Esophagus squamous epithelium (tissue), 5 donors: ENCODE results near the gene MINK1. TPM values are rescaled to one million over a fixed set of nuclear protein-coding genes. Genes with fewer than 3 reads are reported as not detected.

Source experiments
- DNase-seq: peaks from one replicate; lab custom pipeline; 2025; lab: John Stamatoyannopoulos, UW
- H3K27ac ChIP-seq, 4 donors: fragments of 200-600 bp; sonication (generic); one replicate each; pipeline ENCODE4 v1.5.1; 2016 to 2019; ENCODE audit warnings: mild to moderate bottlenecking in 1 of 4
- H3K27me3 ChIP-seq, 4 donors: fragments of 200-600 bp; sonication (generic); 1 replicate in 3 of 4; 2 replicates in 1 of 4; pipeline versions ENCODE4 v1.5.1 to v1.6.0; 2017 to 2021; ENCODE audit warnings: antibody characterized with exemption in 1 of 4
- H3K36me3 ChIP-seq, 3 donors: fragments of 200-600 bp; sonication (generic); one replicate each; pipeline ENCODE4 v1.5.1; 2016 to 2019
- H3K4me1 ChIP-seq, 3 donors: fragments of 200-600 bp; sonication (generic); one replicate each; pipeline ENCODE4 v1.5.1; 2017 to 2019
- H3K4me3 ChIP-seq, 4 donors: fragments of 200-600 bp; sonication (generic); 1 replicate in 3 of 4; 2 replicates in 1 of 4; pipeline ENCODE4 v1.5.1; 2016 to 2019; ENCODE audit warnings: mild to moderate bottlenecking in 2 of 4, moderate library complexity in 1 of 4
- H3K9me3 ChIP-seq, 3 donors: fragments of 200-600 bp; sonication (generic); one replicate each; pipeline ENCODE4 v1.5.1; 2016 to 2019
- CTCF ChIP-seq, 6 experiments: fragments of 450-650 bp in 4 of 6; fragments of 200-600 bp in 2 of 6; sonication (generic) in 2 of 6; IDR thresholded peaks; one replicate each; pipeline ENCODE4 v1.5.1; 2016 to 2019; ENCODE audit warnings: antibody characterized with exemption in 6 of 6, mild to moderate bottlenecking in 4 of 6, moderate library complexity in 4 of 6
- POLR2A ChIP-seq, 4 donors: fragments of 450-650 bp; IDR thresholded peaks; one replicate each; pipeline ENCODE4 v1.6.1; 2017; ENCODE audit warnings: antibody characterized with exemption in 4 of 4, mild to moderate bottlenecking in 4 of 4, moderate library complexity in 3 of 4
- WGBS, 2 donors: methylation state at CpG; one replicate each; pipeline ENCODE4 v1.1.5; 2018; 5-methylcytosine and 5-hydroxymethylcytosine counted together
- intact Hi-C: fragments of 100-400 bp; cut with DNase I; formaldehyde crosslinking; loops from one replicate; pipeline ENCODE4 v1.15.0; 2022
- total RNA-seq, 4 donors: library from RNA; depleted of rRNA; stranded (reverse); fragments of >200 nt; gene quantifications; one replicate each; pipeline ENCODE4 v1.1.0, GENCODE V29; 2016
- donor health status: DM: yes; HTN: yes; CAD: no.

The MINK1 gene
- total RNA-seq, 4 donors from 2014 or later: 50.1 to 156 (median 117) TPM

GRCh38 chr17:4843321-4844000 lies 10.3 kb downstream of the MINK1 start:
- Histone ChIP-seq H3K9me3 (no peaks in the 10 kb centered on the region), H3K4me1 (peaks cover 9 to 91% (median 28%) of the 10 kb centered on the region in 3 donors), H3K36me3 (peaks cover 0 to 23% (median 0%) of the 10 kb centered on the region in 3 donors), H3K27me3 (no peaks in the 10 kb centered on the region), H3K27ac (peak overlapping the region in 2 of 4 donors; percentile 28 to 33), H3K4me3 (no peak overlapping the region)
- 68 to 78% methylated on average over 9 of the region's 9 CpGs for WGBS, 2 donors
- DNase-seq: no peak
- TF ChIP-seq POLR2A (IDR thresholded peaks at IDR 0.05) (no peak), CTCF (IDR thresholded peaks at IDR 0.05) (no peak)
- intact Hi-C loops: no loop called here

- peaks cover 23 to 91% (median 31%) of the 10 kb centered on the region in 3 donors for H3K4me1 ChIP-seq
These were observed 12.0 kb downstream of the MINK1 start for GRCh38 chr17:4845118-4845517.

DNA sequence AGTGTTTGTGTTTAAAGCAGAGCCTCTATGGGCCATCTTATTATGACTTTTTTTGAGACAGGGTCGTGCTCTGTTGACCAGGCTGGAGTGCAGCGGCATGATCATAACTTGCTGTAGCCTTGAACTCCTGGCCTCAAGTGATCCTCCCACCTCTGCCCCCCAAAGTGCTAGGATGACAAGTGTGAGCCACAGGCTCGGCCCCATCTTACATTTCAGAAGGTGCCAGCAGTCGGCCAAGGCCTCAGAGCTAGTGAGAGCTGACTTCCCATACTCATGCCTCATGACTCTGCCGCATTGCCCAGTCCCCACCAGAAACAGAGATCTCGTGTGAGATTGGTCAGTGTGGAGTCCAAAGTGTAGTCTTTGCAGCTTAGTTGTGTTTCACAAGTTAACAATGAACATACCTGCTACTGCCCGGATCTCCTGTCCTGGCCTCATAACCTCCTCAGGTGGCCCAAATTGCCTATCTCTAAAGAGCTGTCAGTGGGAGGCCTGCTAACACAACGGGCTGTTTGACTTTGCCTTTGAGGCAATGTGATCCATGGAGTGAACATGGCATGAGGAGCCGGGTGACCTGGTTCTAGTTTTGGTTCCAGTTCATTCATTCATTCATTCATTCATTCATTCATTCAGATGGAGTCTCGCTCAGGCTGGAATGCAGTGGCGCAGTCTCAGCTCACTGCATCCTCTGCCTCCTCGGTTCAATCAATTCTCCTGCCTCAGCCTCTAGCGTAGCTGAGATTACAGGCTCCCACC lies 13.7 kb downstream of the MINK1 start:
- no peak for DNase-seq
- H3K4me3 ChIP-seq: no peak overlapping the region
- WGBS, 2 donors: 93 to 94% methylated on average over 10 to 11 of the region's 13 CpGs
- intact Hi-C loops: no loop called here
- no peaks in the 10 kb centered on the region for H3K27me3 ChIP-seq
- H3K4me1 ChIP-seq: peaks cover 34 to 96% (median 34%) of the 10 kb centered on the region in 3 donors
- TF ChIP-seq POLR2A (IDR thresholded peaks at IDR 0.05) (no peak), CTCF (IDR thresholded peaks at IDR 0.05) (no peak)
- no peaks in the 10 kb centered on the region for H3K9me3 ChIP-seq
- peaks cover 0 to 20% (median 0%) of the 10 kb centered on the region in 3 donors for H3K36me3 ChIP-seq
- peak overlapping the region; percentile 3 to 93 (median 87) for H3K27ac ChIP-seq

More at GRCh38 chr17:4845118-4845517, 12.0 kb downstream of the MINK1 start:
- DNase-seq: no peak
- Histone ChIP-seq H3K27me3 (no peaks in the 10 kb centered on the region), H3K36me3 (peaks cover 0 to 20% (median 0%) of the 10 kb centered on the region in 3 donors), H3K9me3 (no peaks in the 10 kb centered on the region), H3K27ac (peak overlapping the region in 2 of 4 donors; percentile 9 to 11), H3K4me3 (no peak overlapping the region)
- WGBS, 2 donors: 69 to 80% methylated on average over 5 of the region's 5 CpGs
- TF ChIP-seq CTCF (IDR thresholded peaks at IDR 0.05) (no peak), POLR2A (IDR thresholded peaks at IDR 0.05) (no peak)
- intact Hi-C loops: no loop called here

DNA sequence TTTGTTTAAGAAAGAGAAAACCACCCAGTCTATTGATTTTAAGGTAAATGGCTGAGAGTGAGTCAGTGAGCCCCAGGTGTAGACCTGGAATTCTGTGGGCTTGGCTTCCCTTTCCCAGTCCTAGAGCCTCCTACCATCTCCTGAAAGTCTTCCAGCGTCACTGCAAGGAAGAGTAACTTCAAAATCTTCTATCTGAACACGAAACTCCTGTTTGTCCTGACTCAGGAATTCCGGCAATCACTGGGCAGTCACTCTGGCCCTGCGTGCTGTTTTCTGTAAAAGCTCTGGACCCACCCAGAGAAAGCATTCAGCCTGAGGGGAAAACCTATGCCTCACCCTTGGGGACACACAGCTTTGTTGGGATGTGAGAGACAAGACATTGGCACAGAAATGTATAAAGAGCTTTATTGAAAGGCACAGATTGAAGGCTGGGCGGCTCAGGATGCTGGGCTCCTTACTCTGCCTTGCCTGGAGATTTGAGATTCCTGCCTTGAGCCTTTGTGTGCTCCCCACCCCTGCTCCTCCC lies 15.9 kb downstream of the MINK1 start:
- TF ChIP-seq CTCF (IDR thresholded peaks at IDR 0.05) (no peak), POLR2A (IDR thresholded peaks at IDR 0.05) (no peak)
- H3K4me1 ChIP-seq: peaks cover 46 to 92% (median 47%) of the 10 kb centered on the region in 3 donors
- DNase-seq: no peak
- 42 to 44% methylated on average over 4 to 5 of the region's 5 CpGs for WGBS, 2 donors
- H3K27ac ChIP-seq: peak overlapping the region; percentile 85 to 93 (median 88)
- intact Hi-C loops: no loop called here
- no peak overlapping the region for H3K4me3 ChIP-seq
- no peaks in the 10 kb centered on the region for H3K27me3 ChIP-seq
- no peaks in the 10 kb centered on the region for H3K9me3 ChIP-seq
- H3K36me3 ChIP-seq: peaks cover 0 to 14% (median 0%) of the 10 kb centered on the region in 3 donors
